Activated naive CD8-positive, alpha-beta T cell treated with anti-CD3 and anti-CD28 coated beads, Interleukin-2, amount 10 ng/mL, durations not matched to agents 7 days and 5 days (primary cell): ENCODE measurements around the gene SOS2. TPM values are rescaled to one million over a fixed set of nuclear protein-coding genes. Genes with fewer than 3 reads are reported as not detected.
"Not testable (repeated sequence)": the region's sequence is repeated elsewhere in the genome, so short reads cannot be mapped to it uniquely, and the experiment has no call there.

Source experiments
- ATAC-seq: fragments of 150-1000 bp; cut with Tn5 transposase; one replicate; pipeline ENCODE4 v1.10.0; 2021; ENCODE audit warnings: low read depth, moderate library complexity
- POLR2A ChIA-PET: fragments of 350-600 bp; sonication (Branson Sonifier 250); formaldehyde crosslinking; loops from one replicate; lab custom pipeline; 2021; ENCODE audit warnings: antibody characterized with exemption; lab: Charles Lee
- DNase-seq: peaks from one replicate; pipeline ENCODE4 v3.0.0; 2021
- H3K27ac Mint-ChIP-seq: one replicate; pipeline ENCODE4 v1.8.0; 2022; ENCODE audit warnings: mild to moderate bottlenecking, mixed read lengths
- H3K27me3 Mint-ChIP-seq: one replicate; pipeline ENCODE4 v1.8.0; 2022; ENCODE audit warnings: mild to moderate bottlenecking, moderate library complexity, mixed read lengths
- H3K36me3 Mint-ChIP-seq: one replicate; pipeline ENCODE4 v1.8.0; 2021; ENCODE audit warnings: mild to moderate bottlenecking, mixed read lengths
- H3K4me1 Mint-ChIP-seq: one replicate; pipeline ENCODE4 v1.8.0; 2021; ENCODE audit warnings: mixed read lengths
- H3K4me3 Mint-ChIP-seq: one replicate; pipeline ENCODE4 v1.8.0; 2022; ENCODE audit warnings: mild to moderate bottlenecking, moderate library complexity, mixed read lengths
- H3K9me3 Mint-ChIP-seq: one replicate; pipeline ENCODE4 v1.8.0; 2021; ENCODE audit warnings: mixed read lengths
- total RNA-seq, 2 experiments: library from RNA; stranded (reverse); gene quantifications; one replicate each; pipeline ENCODE4 v1.2.3, GENCODE V29; 2021

The SOS2 gene
- total RNA-seq, 2 experiments from 2014 or later: 34.6 to 36.1 TPM

GRCh38 chr14:50215416-50215815 is 16.0 kb downstream of the SOS2 start:
- ATAC-seq (no peak), DNase-seq (no peak)
- Mint-ChIP-seq H3K4me1 (peaks cover 2% of the 10 kb centered on the region), H3K9me3 (no peaks in the 10 kb centered on the region), H3K4me3 (no peak overlapping the region), H3K27me3 (no peaks in the 10 kb centered on the region), H3K36me3 (peaks cover 5% of the 10 kb centered on the region), H3K27ac (no peak overlapping the region)
- POLR2A ChIA-PET: no interaction called here

GRCh38 chr14:50213795-50214194 is 17.6 kb downstream of the SOS2 start:
- ATAC-seq: no peak
- no peaks in the 10 kb centered on the region for H3K27me3 Mint-ChIP-seq
- no peaks in the 10 kb centered on the region for H3K9me3 Mint-ChIP-seq
- H3K27ac Mint-ChIP-seq: no peak overlapping the region
- H3K4me1 Mint-ChIP-seq: peaks cover 2% of the 10 kb centered on the region
- H3K4me3 Mint-ChIP-seq: no peak overlapping the region
- DNase-seq: no peak
- POLR2A ChIA-PET: interaction anchor here (0.7 to 1.0 kb wide), 2 partner anchors 10 to 78 kb away, joined by 4 read pairs; no protein-coding TSS in a partner anchor
- H3K36me3 Mint-ChIP-seq: peaks cover 6% of the 10 kb centered on the region

DNA sequence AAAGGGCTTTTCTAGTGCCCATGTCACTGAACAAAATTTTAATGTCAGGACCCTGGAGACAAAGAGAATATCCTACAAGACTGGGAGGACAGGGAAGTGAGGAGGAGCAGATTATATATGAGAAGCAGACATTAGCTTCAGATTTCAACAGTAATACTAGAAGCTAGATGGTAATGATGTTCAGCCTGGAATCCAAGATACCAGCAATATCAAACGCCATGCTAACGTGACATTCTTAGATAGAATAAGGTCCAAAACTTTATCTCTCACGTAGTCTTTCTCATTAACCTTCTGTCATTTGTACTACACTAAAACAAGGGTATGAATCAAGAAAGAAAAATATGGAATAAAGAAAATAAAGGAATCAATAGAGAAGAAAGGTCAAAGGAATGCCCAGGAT is 18.7 kb downstream of the SOS2 start:
- Mint-ChIP-seq H3K36me3 (peaks cover 3% of the 10 kb centered on the region), H3K4me3 (no peak overlapping the region), H3K9me3 (no peaks in the 10 kb centered on the region), H3K27ac (no peak overlapping the region), H3K27me3 (no peaks in the 10 kb centered on the region), H3K4me1 (no peaks in the 10 kb centered on the region)
- ATAC-seq: no peak
- POLR2A ChIA-PET: no interaction called here
- no peak for DNase-seq

DNA sequence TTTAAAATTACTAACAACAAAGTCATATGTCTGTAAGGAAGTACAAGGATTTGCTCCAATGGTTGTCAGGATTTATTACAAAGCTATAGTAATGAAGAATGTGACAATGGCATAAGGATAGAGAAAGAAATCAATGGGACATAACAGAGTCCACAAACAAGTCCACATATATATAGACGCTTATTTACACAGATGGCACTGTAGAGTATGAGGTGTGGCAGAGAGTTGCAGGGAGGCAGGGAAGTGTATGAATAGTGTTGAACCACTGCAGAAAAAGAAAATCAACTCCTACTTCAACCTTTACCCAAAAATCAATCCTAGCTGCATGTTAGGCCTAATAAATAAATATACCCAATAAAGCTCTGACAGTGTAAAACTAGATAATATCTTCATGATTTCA is 21.3 kb downstream of the SOS2 start:
- POLR2A ChIA-PET: no interaction called here
- no peaks in the 10 kb centered on the region for H3K9me3 Mint-ChIP-seq
- ATAC-seq (no peak), DNase-seq (no peak)
- H3K27ac Mint-ChIP-seq: no peak overlapping the region
- no peak overlapping the region for H3K4me3 Mint-ChIP-seq
- peaks cover under 1% of the 10 kb centered on the region for H3K4me1 Mint-ChIP-seq
- H3K27me3 Mint-ChIP-seq: no peaks in the 10 kb centered on the region
- peaks cover 3% of the 10 kb centered on the region for H3K36me3 Mint-ChIP-seq

DNA sequence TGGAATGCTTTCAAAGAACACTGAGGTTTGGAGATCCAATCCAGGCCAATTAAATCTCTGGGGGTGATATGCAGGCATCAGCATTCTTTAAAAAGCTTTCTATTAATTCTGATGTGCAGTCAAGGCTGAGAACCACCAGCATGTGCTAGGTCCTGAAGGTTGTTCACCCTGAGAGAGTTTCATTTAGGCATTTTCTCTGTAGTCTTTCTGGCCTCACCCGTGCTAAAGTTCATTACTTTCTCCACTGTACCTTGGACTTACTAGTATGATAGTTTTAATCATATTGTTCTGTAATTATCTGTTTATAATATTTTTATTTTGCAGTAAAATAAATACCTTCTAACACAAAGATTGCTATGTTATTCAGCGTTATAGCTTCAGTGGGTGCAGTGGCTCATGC is 32.9 kb downstream of the SOS2 start:
- Mint-ChIP-seq H3K36me3 (peaks cover 7% of the 10 kb centered on the region), H3K27me3 (no peaks in the 10 kb centered on the region), H3K27ac (no peak overlapping the region), H3K4me3 (no peak overlapping the region), H3K9me3 (no peaks in the 10 kb centered on the region), H3K4me1 (no peaks in the 10 kb centered on the region)
- POLR2A ChIA-PET: no interaction called here
- no peak for DNase-seq
- ATAC-seq: no peak

- peaks cover 5% of the 10 kb centered on the region for H3K36me3 Mint-ChIP-seq
- no peak overlapping the region for H3K27ac Mint-ChIP-seq
- no peak overlapping the region for H3K4me3 Mint-ChIP-seq
- POLR2A ChIA-PET: no interaction called here
- no peaks in the 10 kb centered on the region for H3K4me1 Mint-ChIP-seq
- ATAC-seq: no peak
- H3K27me3 Mint-ChIP-seq: no peaks in the 10 kb centered on the region
- H3K9me3 Mint-ChIP-seq: no peaks in the 10 kb centered on the region
- DNase-seq: no peak
Observed at GRCh38 chr14:50191499-50191898, 39.9 kb downstream of the SOS2 start.

GRCh38 chr14:50186107-50186506 is 45.3 kb downstream of the SOS2 start:
- POLR2A ChIA-PET: no interaction called here
- H3K4me1 Mint-ChIP-seq: no peaks in the 10 kb centered on the region
- DNase-seq (no peak), ATAC-seq (no peak)
- no peaks in the 10 kb centered on the region for H3K27me3 Mint-ChIP-seq
- peaks cover 16% of the 10 kb centered on the region for H3K36me3 Mint-ChIP-seq
- no peak overlapping the region for H3K27ac Mint-ChIP-seq
- H3K4me3 Mint-ChIP-seq: no peak overlapping the region
- no peaks in the 10 kb centered on the region for H3K9me3 Mint-ChIP-seq

GRCh38 chr14:50173891-50174290 is 57.5 kb downstream of the SOS2 start:
- no peaks in the 10 kb centered on the region for H3K27me3 Mint-ChIP-seq
- POLR2A ChIA-PET: no interaction called here

GRCh38 chr14:50171895-50172294 is 59.5 kb downstream of the SOS2 start:
- H3K4me3 Mint-ChIP-seq: no peak overlapping the region
- POLR2A ChIA-PET: no interaction called here
- no peaks in the 10 kb centered on the region for H3K9me3 Mint-ChIP-seq
- no peaks in the 10 kb centered on the region for H3K27me3 Mint-ChIP-seq
- no peak overlapping the region for H3K27ac Mint-ChIP-seq
- no peak for DNase-seq
- peaks cover 7% of the 10 kb centered on the region for H3K36me3 Mint-ChIP-seq
- no peak for ATAC-seq
- H3K4me1 Mint-ChIP-seq: no peaks in the 10 kb centered on the region

More at GRCh38 chr14:50173891-50174290, 57.5 kb downstream of the SOS2 start:
- Mint-ChIP-seq H3K4me3 (no peak overlapping the region), H3K36me3 (peaks cover 15% of the 10 kb centered on the region), H3K4me1 (no peaks in the 10 kb centered on the region), H3K27ac (no peak overlapping the region), H3K9me3 (no peaks in the 10 kb centered on the region)
- no peak for ATAC-seq
- DNase-seq: no peak

- H3K27me3 Mint-ChIP-seq, H3K27ac Mint-ChIP-seq, DNase-seq, H3K4me3 Mint-ChIP-seq, H3K9me3 Mint-ChIP-seq, H3K36me3 Mint-ChIP-seq, H3K4me1 Mint-ChIP-seq, ATAC-seq, POLR2A ChIA-PET: not testable (repeated sequence)
Observed at GRCh38 chr14:50167381-50167780, 64.0 kb downstream of the SOS2 start.

DNA sequence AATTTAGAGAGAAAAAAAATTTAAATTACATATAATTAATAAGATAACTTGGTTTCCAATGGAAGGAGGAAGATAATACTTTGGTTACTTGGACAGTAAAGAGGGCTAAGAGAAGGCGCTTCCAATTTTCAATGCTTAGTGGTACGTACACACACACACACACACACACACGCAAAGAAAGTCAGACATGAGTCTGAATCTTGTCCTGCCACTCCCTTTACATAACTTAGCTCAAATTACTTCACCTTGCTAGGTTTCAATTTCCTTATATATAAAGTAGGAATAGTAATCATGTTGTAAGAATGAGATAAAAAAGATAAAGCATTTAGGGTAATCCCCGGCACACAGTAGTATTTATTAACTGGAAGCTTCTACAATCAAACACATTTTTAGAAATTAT is 75.3 kb downstream of the SOS2 start:
- Mint-ChIP-seq H3K4me1 (no peaks in the 10 kb centered on the region), H3K27me3 (no peaks in the 10 kb centered on the region), H3K4me3 (no peak overlapping the region), H3K9me3 (no peaks in the 10 kb centered on the region), H3K27ac (no peak overlapping the region), H3K36me3 (peaks cover 16% of the 10 kb centered on the region)
- POLR2A ChIA-PET: no interaction called here
- no peak for DNase-seq
- ATAC-seq: no peak

GRCh38 chr14:50148799-50149198 is 82.6 kb downstream of the SOS2 start:
- H3K4me3 Mint-ChIP-seq: no peak overlapping the region
- ATAC-seq (no peak), DNase-seq (no peak)
- H3K36me3 Mint-ChIP-seq: peaks cover 15% of the 10 kb centered on the region
- H3K9me3 Mint-ChIP-seq: no peaks in the 10 kb centered on the region
- H3K27ac Mint-ChIP-seq: no peak overlapping the region
- H3K4me1 Mint-ChIP-seq: no peaks in the 10 kb centered on the region
- POLR2A ChIA-PET: interaction anchor here (0.6 kb wide), 1 partner anchor 441 kb away, joined by 3 read pairs; no protein-coding TSS in a partner anchor
- H3K27me3 Mint-ChIP-seq: no peaks in the 10 kb centered on the region

DNA sequence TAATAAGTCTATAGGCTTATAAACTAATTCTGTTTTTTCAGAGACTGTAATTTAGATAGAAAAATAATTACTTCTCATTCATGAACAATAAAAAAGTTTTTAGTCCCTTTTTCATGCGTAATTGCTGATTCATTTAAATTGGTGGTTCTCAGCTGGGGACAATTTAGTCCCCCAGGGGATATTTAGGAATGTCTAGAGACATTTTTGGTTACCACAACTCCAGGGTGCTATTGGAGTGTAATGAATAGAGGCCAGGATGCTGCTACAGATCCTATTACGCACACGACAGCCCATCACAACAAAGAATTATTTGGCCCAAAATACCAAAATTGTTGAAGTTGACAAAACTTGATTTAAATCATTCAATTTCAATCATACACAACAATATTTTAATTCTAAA is 92.2 kb downstream of the SOS2 start:
- POLR2A ChIA-PET: no interaction called here
- no peaks in the 10 kb centered on the region for H3K9me3 Mint-ChIP-seq

DNA sequence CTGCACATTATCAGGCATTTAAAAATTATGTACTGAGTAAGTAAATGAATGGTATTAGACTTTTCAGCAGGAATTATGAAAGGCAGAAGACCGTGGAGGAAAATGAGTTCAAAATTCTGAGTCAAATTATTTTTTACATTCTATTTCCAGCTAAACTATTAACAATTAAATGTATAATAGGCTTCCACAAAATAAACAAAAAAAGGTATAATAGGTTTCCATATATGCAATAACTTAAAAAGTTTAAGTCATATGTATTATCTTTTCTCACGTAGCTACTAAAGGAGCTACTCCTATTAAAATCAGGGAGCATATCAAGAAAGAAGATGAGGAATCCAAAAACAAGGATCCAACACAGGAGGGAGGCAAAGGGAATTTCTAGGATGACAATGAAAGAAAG is 103.6 kb downstream of the SOS2 start:
- DNase-seq: no peak
- ATAC-seq: no peak
- no peak overlapping the region for H3K27ac Mint-ChIP-seq
- H3K9me3 Mint-ChIP-seq: peaks cover 6% of the 10 kb centered on the region
- no peaks in the 10 kb centered on the region for H3K27me3 Mint-ChIP-seq
- no peak overlapping the region for H3K4me3 Mint-ChIP-seq
- H3K36me3 Mint-ChIP-seq: peaks cover 35% of the 10 kb centered on the region
- POLR2A ChIA-PET: interaction anchor here (1.0 kb wide), 1 partner anchor 11 kb away, joined by 3 read pairs; the partner anchor contains the start of gene VCPKMT
- peaks cover 9% of the 10 kb centered on the region for H3K4me1 Mint-ChIP-seq

More for the DNA sequence above, 92.2 kb downstream of the SOS2 start:
- Mint-ChIP-seq H3K4me3 (no peak overlapping the region), H3K36me3 (no peaks in the 10 kb centered on the region), H3K4me1 (no peaks in the 10 kb centered on the region), H3K27ac (no peak overlapping the region), H3K27me3 (no peaks in the 10 kb centered on the region)
- no peak for DNase-seq
- no peak for ATAC-seq

DNA sequence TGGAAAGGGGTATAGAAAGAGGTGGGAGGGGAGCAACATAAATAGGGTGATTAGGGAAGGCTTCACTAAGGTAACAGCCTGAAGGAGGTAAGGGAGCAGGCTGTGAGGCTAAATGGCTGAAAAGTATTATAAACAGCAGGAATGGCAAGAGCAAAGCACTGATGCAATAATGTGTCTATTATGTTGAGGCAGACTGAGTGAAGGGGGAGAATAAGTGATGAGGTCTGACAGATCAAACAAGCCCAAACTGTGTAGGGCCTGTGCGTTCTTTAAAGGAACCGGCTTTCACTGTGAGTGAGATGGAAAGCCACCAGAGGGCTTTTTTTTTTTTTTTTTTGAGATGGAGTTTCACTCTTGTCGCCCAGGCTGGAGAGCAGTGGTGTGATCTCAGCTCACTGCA is 108.3 kb downstream of the SOS2 start:
- Mint-ChIP-seq H3K4me1 (peaks cover 3% of the 10 kb centered on the region), H3K9me3 (no peaks in the 10 kb centered on the region), H3K4me3 (no peak overlapping the region), H3K27me3 (no peaks in the 10 kb centered on the region), H3K36me3 (peaks cover 20% of the 10 kb centered on the region), H3K27ac (no peak overlapping the region)
- DNase-seq (no peak), ATAC-seq (no peak)
- POLR2A ChIA-PET: no interaction called here
